ENCODE measurements around the gene DOK7. TPM values are rescaled to one million over a fixed set of nuclear protein-coding genes. Genes with fewer than 3 reads are reported as not detected.

The DOK7 gene
- total and polyA plus RNA-seq, 2 donors (not counting 1 experiment from before 2014, with no cell fraction given): 0.17 TPM; not detected in 1

GRCh38 chr4:3421470-3421869, 41.6 kb upstream of the DOK7 start:
- H2AFZ ChIP-seq (ENCODE audit: low read length): no peak overlapping the region
- H3K27ac ChIP-seq (ENCODE audit: insufficient read depth, low read length): no peak overlapping the region
- TF ChIP-seq EZH2 (IDR thresholded peaks at IDR 0.05; ENCODE audit: low read length, missing control alignments) (no peak), CTCF (conservative IDR thresholded peaks at IDR 0.05 in 1 of 2, IDR thresholded peaks at IDR 0.05 in 1 of 2; ENCODE audit: low read depth in 1 of 2, low read length in 2 of 2) (no peak)
- H3K36me3 ChIP-seq (ENCODE audit: control insufficient read depth, insufficient read depth, low read length): no peaks in the 10 kb centered on the region
- no peaks in the 10 kb centered on the region for H3K4me1 ChIP-seq (ENCODE audit: control insufficient read depth, extremely low read depth, insufficient read depth, low read length)
- H3K4me3 ChIP-seq (replicated peaks in 1 of 4; ENCODE audit: control extremely low read depth in 1 of 4, insufficient read depth in 1 of 4, low read depth in 3 of 4, low read length in 4 of 4): no peak overlapping the region
- H3K4me2 ChIP-seq (ENCODE audit: extremely low read depth, insufficient read depth, low read length): no peak overlapping the region
- H4K20me1 ChIP-seq (ENCODE audit: control insufficient read depth, extremely low read depth, insufficient read depth, low read length): no peaks in the 10 kb centered on the region
- H3K9ac ChIP-seq (ENCODE audit: insufficient read depth, low read length): no peak overlapping the region
- no peak for DNase-seq (ENCODE audit: low read depth in 2 of 2)
- H3K9me3 ChIP-seq (ENCODE audit: control insufficient read depth, insufficient read depth, low read depth, low read length): no peaks in the 10 kb centered on the region
- H3K79me2 ChIP-seq (ENCODE audit: control insufficient read depth, insufficient read depth, low read length): no peaks in the 10 kb centered on the region
- H3K27me3 ChIP-seq (ENCODE audit: control insufficient read depth, insufficient read depth, low read length): no peaks in the 10 kb centered on the region

- H2AFZ ChIP-seq (ENCODE audit: low read length): no peak overlapping the region
- H3K9ac ChIP-seq (ENCODE audit: insufficient read depth, low read length): no peak overlapping the region
- H3K27me3 ChIP-seq (ENCODE audit: control insufficient read depth, insufficient read depth, low read length): no peaks in the 10 kb centered on the region
- no peaks in the 10 kb centered on the region for H3K4me1 ChIP-seq (ENCODE audit: control insufficient read depth, extremely low read depth, insufficient read depth, low read length)
- no peak for TF ChIP-seq CTCF (conservative IDR thresholded peaks at IDR 0.05 in 1 of 2, IDR thresholded peaks at IDR 0.05 in 1 of 2; ENCODE audit: low read depth in 1 of 2, low read length in 2 of 2)
- TF ChIP-seq EZH2 (IDR thresholded peaks at IDR 0.05; ENCODE audit: low read length, missing control alignments): no peak
- no peak overlapping the region for H3K4me3 ChIP-seq (replicated peaks in 1 of 4; ENCODE audit: control extremely low read depth in 1 of 4, insufficient read depth in 1 of 4, low read depth in 3 of 4, low read length in 4 of 4)
- no peaks in the 10 kb centered on the region for H3K79me2 ChIP-seq (ENCODE audit: control insufficient read depth, insufficient read depth, low read length)
- no peaks in the 10 kb centered on the region for H4K20me1 ChIP-seq (ENCODE audit: control insufficient read depth, extremely low read depth, insufficient read depth, low read length)
- no peaks in the 10 kb centered on the region for H3K36me3 ChIP-seq (ENCODE audit: control insufficient read depth, insufficient read depth, low read length)
- H3K27ac ChIP-seq (ENCODE audit: insufficient read depth, low read length): no peak overlapping the region
- no peaks in the 10 kb centered on the region for H3K9me3 ChIP-seq (ENCODE audit: control insufficient read depth, insufficient read depth, low read depth, low read length)
- H3K4me2 ChIP-seq (ENCODE audit: extremely low read depth, insufficient read depth, low read length): no peak overlapping the region
- no peak for DNase-seq (ENCODE audit: low read depth in 2 of 2)
These were observed 40.8 kb upstream of the DOK7 start for GRCh38 chr4:3422241-3422801.

GRCh38 chr4:3422808-3423297, 40.3 kb upstream of the DOK7 start:
- H4K20me1 ChIP-seq (ENCODE audit: control insufficient read depth, extremely low read depth, insufficient read depth, low read length): no peaks in the 10 kb centered on the region
- H3K79me2 ChIP-seq (ENCODE audit: control insufficient read depth, insufficient read depth, low read length): no peaks in the 10 kb centered on the region
- H3K9ac ChIP-seq (ENCODE audit: insufficient read depth, low read length): no peak overlapping the region
- H3K27ac ChIP-seq (ENCODE audit: insufficient read depth, low read length): no peak overlapping the region
- no peak for DNase-seq (ENCODE audit: low read depth in 2 of 2)
- H3K9me3 ChIP-seq (ENCODE audit: control insufficient read depth, insufficient read depth, low read depth, low read length): no peaks in the 10 kb centered on the region
- H3K27me3 ChIP-seq (ENCODE audit: control insufficient read depth, insufficient read depth, low read length): no peaks in the 10 kb centered on the region
- H3K4me3 ChIP-seq (replicated peaks in 1 of 4; ENCODE audit: control extremely low read depth in 1 of 4, insufficient read depth in 1 of 4, low read depth in 3 of 4, low read length in 4 of 4): no peak overlapping the region
- H2AFZ ChIP-seq (ENCODE audit: low read length): no peak overlapping the region
- no peaks in the 10 kb centered on the region for H3K4me1 ChIP-seq (ENCODE audit: control insufficient read depth, extremely low read depth, insufficient read depth, low read length)
- H3K36me3 ChIP-seq (ENCODE audit: control insufficient read depth, insufficient read depth, low read length): no peaks in the 10 kb centered on the region
- TF ChIP-seq CTCF (conservative IDR thresholded peaks at IDR 0.05 in 1 of 2, IDR thresholded peaks at IDR 0.05 in 1 of 2; ENCODE audit: low read depth in 1 of 2, low read length in 2 of 2): no peak
- no peak for TF ChIP-seq EZH2 (IDR thresholded peaks at IDR 0.05; ENCODE audit: low read length, missing control alignments)
- no peak overlapping the region for H3K4me2 ChIP-seq (ENCODE audit: extremely low read depth, insufficient read depth, low read length)

Measured in fibroblast of lung (primary cell).